GM18519 (cell line): ENCODE measurements around the gene BAHCC1.

ENCODE experiments used
- ATAC-seq: cut with Tn5 transposase; IDR thresholded peaks from one replicate; pipeline ENCODE4 v1.9.1; 2021; ENCODE audit warnings: mild to moderate bottlenecking, moderate library complexity; ENCODE audit not compliant: unreplicated experiment, low FRiP score

Gene BAHCC1

GRCh38 chr17:81456798-81457197, 61.5 kb downstream of the BAHCC1 start:
- no peak for ATAC-seq

DNA sequence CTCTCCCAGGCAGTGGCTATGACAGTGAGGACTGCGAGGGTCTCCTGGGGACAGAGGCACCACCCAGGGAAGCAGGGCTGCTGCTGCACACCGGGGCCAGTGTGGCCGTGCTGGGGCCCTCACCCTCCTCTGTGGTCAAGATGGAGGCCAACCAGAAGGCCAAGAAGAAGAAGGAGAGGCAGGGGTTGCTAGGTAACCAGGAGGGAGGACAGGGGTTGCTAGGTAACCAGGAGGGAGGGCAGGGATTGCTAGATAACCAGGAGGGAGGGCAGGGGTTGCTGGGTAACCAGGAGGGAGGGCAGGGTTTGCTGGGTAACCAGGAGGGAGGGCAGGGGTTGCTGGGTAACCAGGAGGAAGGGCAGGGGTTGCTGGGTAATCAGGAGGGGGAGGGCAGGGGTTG, 62.1 kb downstream of the BAHCC1 start:
- ATAC-seq, result no peak

- no peak for ATAC-seq
Measured at GRCh38 chr17:81457917-81458555, 62.8 kb downstream of the BAHCC1 start.

- no peak for ATAC-seq
Measured at GRCh38 chr17:81458628-81459027, 63.4 kb downstream of the BAHCC1 start.

- no peak for ATAC-seq
Measured at GRCh38 chr17:81459224-81459623, 64.0 kb downstream of the BAHCC1 start.

GRCh38 chr17:81459864-81460263, 64.6 kb downstream of the BAHCC1 start:
- no peak for ATAC-seq

GRCh38 chr17:81460856-81461460, 65.7 kb downstream of the BAHCC1 start:
- no peak for ATAC-seq

DNA sequence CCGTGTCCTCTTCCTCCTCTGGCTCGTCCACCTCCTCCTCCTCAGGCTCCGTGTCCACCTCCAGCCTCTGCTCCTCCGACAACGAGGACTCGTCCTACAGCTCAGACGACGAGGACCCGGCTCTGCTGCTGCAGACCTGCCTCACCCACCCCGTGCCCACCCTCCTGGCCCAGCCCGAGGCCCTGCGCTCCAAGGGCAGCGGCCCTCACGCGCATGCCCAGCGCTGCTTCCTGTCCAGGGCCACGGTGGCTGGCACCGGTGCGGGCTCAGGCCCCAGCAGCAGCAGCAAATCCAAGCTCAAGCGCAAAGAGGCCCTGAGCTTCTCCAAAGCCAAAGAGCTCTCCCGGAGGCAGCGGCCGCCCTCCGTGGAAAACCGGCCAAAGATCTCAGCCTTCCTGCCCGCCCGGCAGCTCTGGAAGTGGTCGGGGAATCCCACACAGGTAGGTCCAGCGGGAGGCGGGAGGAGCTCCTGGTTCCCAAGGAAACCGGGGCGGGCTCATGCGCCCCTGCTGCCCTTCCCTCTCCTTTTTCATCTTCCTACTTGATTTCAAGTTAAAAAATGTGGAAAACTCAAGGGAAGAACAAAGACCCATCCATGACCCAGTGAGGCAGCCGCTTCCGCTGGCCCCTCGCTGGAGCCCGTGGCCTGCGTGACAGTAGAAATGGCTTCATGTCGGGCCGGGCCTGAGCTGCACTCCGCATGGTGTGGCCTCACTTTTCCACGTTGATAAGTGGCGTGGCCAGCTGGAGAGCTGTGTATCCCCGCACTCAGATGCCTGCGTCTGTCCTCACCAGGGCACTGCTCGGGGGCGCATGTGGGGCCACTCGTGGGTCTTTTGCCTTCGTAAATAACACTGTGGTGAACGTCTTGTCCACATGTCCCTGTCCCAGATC, 66.6 kb downstream of the BAHCC1 start:
- ATAC-seq, result no peak

GRCh38 chr17:81462506-81463125, 67.4 kb downstream of the BAHCC1 start:
- ATAC-seq, result no peak

GRCh38 chr17:81463506-81463905, 68.2 kb downstream of the BAHCC1 start:
- ATAC-seq, result no peak

GRCh38 chr17:81464586-81464985, 69.3 kb downstream of the BAHCC1 start:
- no peak for ATAC-seq

DNA sequence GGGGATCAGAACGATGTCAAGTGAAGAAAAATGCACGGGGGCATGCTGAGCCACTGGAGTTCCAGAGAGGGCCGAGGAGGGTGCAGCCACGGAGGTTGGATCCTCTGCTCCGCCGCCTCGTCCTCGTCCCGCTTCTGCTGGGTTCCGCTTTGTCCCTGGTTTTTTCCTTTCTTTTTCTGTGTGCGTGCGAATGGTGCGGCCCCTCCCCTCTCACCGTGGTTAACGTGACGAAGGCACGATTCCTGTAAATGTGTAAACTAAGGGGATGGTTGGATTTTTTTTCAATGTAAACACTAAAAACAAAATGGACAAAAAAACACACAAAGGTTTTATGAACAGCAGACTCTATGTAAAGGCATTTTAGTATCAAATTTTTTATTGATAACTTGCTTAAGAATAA, 70.7 kb downstream of the BAHCC1 start:
- ATAC-seq, result no peak

DNA sequence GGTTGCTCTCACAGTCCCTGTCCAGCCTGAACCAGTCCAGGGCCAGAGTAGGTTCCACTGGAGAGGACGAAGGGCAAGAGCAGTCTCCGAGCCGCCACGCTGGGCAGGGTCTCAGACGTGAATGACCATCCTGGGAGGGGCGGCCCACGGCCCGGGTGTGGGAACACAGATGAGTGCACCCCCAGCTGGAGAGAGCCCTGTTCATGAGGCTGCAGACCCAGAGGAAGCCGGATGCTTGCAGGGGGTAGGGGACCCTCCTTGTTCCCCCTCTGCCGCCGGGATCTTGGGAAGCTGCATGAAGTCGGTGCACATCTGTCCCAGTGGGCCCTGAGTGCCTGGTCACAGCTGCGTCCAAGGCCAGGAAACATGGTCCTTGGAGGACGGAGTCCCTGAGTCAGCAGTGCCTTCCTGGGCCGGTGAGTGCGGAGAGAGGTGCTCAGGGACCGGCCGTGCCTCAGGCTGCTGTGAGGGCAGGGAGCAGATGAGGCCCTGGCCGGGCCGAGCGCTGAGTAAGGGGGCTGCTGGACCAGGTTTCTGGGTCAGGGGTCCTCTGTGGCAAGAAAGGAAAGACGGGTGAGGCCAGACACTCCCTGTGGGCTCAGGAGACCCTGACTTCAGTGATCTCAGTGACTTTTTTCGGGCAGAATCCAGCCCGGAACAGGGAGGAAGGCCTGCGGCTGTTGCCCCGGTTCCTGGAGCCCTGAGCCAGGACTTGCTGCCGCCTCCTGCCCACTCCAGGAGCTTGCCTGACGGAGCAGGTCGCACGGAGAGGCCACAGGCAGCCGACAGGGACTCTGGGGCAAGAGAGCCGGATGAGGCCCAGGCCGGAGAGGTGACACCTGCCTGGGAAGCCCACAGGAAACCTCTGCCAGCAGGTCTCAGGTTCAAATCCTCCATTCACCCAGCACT, 71.6 kb downstream of the BAHCC1 start:
- no peak for ATAC-seq

- no peak for ATAC-seq
Measured at GRCh38 chr17:81468111-81468769, 73.0 kb downstream of the BAHCC1 start.

DNA sequence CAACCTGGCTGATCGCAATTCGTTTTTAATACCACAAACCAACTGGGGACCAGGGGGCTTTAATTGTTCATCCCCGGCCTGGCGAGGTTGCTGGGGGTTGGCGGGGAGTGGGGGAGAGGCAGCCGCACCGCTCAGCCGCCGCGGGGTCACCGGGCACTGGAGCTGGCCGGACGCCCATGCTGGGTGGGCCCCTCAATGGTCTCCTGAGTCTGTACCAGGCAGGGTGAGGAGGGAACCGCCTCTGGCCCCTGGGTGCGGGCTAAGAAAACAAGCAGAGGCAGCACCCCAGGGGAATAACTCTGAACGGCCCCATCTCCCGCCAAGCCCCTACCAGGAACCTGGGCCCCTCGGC, 73.5 kb downstream of the BAHCC1 start:
- no peak for ATAC-seq

DNA sequence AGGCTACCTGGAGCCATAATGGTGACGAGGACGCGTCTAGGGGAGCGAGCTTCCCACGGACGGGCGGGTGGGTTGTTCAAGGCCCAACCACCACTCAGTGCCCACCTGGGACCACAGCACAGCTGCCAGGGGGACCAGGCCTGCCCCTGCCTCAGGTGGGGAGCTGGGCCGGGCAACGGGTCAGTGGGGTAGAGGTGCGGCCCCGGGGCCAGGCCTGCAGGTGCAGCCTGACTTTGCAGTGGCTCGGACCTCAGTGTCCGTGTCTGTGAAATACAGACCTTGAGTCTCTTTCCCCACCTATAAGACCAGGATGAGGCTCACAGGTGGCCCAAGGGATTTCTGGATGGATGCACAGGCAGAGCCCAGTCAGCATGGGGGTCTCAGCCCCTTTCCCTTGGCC, 74.0 kb downstream of the BAHCC1 start:
- no peak for ATAC-seq

GRCh38 chr17:81470270-81470943, 75.2 kb downstream of the BAHCC1 start:
- no peak for ATAC-seq

- ATAC-seq, result no peak
Measured at GRCh38 chr17:81470944-81471817, 75.9 kb downstream of the BAHCC1 start.
